ENCODE results near the gene EXD3. TPM values are rescaled to one million over a fixed set of nuclear protein-coding genes. Genes with fewer than 3 reads are reported as not detected.
A peak's percentile ranks its signal among the peaks of the same experiment; 100 is the strongest.
"Not testable (repeated sequence)": the region's sequence is repeated elsewhere in the genome, so short reads cannot be mapped to it uniquely, and the experiment has no call there.

Gene EXD3
- total RNA-seq, 1 donor from 2014 or later: 5.2 TPM

DNA sequence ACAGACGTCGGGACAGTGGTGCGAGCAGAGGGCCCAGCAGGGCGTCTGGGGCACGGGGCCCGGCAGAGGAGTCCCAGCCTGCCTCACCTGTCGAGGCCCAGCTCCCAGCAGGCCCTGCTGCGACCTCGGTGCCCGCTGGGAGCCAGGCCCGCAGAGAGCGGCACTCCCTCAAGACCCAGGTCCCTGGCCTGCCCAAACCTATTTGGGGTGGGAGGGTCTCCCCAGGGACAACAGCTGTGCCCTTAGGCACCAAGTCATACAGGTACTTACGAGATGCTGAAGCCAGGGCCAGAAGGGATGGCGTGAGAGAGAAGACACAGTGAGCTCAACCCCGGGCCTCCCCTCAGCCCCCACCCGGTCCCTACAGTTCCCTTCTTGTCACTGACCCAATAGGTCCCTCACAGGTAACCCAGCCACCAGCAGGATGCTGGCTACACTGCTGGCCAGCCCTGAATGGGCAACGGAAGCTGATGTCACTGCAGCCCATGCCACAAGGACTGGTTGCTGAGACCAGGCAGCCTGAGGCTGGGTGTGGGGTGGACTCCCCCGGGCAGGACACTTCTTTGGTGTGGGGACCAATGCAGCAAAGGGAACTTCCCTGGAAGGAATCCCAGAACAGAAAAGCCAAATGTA lies 32.5 kb upstream of the EXD3 start:
- intact Hi-C loops (cut with micrococcal nuclease): loop anchor here (5.0 to 10.0 kb wide), 2 partner anchors 97 to 661 kb away; partner anchors contain the start of genes CCDC183, MRPL41, PNPLA7 and TMEM141
- Mint-ChIP-seq H3K27me3 (no peaks in the 10 kb centered on the region), H3K4me3 (peak overlapping the region; percentile 39), H3K4me1 (peaks cover 25% of the 10 kb centered on the region), H3K36me3 (ENCODE audit: low read depth) (peaks cover 24% of the 10 kb centered on the region), H3K27ac (no peak overlapping the region), H3K9me3 (no peaks in the 10 kb centered on the region)
- no peak for DNase-seq

- Mint-ChIP-seq H3K36me3 (ENCODE audit: low read depth) (peaks cover 28% of the 10 kb centered on the region), H3K27me3 (no peaks in the 10 kb centered on the region), H3K4me1 (peaks cover 27% of the 10 kb centered on the region), H3K4me3 (peak overlapping the region; percentile 76), H3K27ac (no peak overlapping the region), H3K9me3 (no peaks in the 10 kb centered on the region)
- intact Hi-C loops (cut with micrococcal nuclease): loop anchor here (5.0 to 10.0 kb wide), 3 partner anchors 98 to 972 kb away; partner anchors contain the start of genes CCDC183, MRPL41, PNPLA7 and SEC16A
- no peak for DNase-seq
Observed at GRCh38 chr9:137454597-137455358, 31.8 kb upstream of the EXD3 start.

GRCh38 chr9:137454145-137454596 lies 31.2 kb upstream of the EXD3 start:
- Mint-ChIP-seq H3K9me3 (no peaks in the 10 kb centered on the region), H3K36me3 (ENCODE audit: low read depth) (peaks cover 33% of the 10 kb centered on the region), H3K4me1 (peaks cover 25% of the 10 kb centered on the region), H3K27ac (no peak overlapping the region), H3K27me3 (no peaks in the 10 kb centered on the region), H3K4me3 (peak overlapping the region; percentile 76)
- intact Hi-C loops (cut with micrococcal nuclease): loop anchor here (5.0 to 10.0 kb wide), 2 partner anchors 659 to 972 kb away; partner anchors contain the start of genes CCDC183, SEC16A and TMEM141
- DNase-seq: peak; percentile 89

GRCh38 chr9:137453643-137454081 lies 30.7 kb upstream of the EXD3 start:
- peak; percentile 90 for DNase-seq
- Mint-ChIP-seq H3K9me3 (no peaks in the 10 kb centered on the region), H3K4me3 (peak overlapping the region; percentile 61), H3K4me1 (peaks cover 25% of the 10 kb centered on the region), H3K27me3 (no peaks in the 10 kb centered on the region), H3K36me3 (ENCODE audit: low read depth) (peaks cover 34% of the 10 kb centered on the region), H3K27ac (no peak overlapping the region)
- intact Hi-C loops (cut with micrococcal nuclease): loop anchor here (5.0 to 10.0 kb wide), 2 partner anchors 659 to 971 kb away; partner anchors contain the start of genes CCDC183, SEC16A and TMEM141

- intact Hi-C loops (cut with micrococcal nuclease): loop anchor here (5.0 to 10.0 kb wide), 2 partner anchors 658 to 971 kb away; partner anchors contain the start of genes CCDC183, SEC16A and TMEM141
- peaks cover 34% of the 10 kb centered on the region for H3K36me3 Mint-ChIP-seq (ENCODE audit: low read depth)
- H3K4me3 Mint-ChIP-seq: no peak overlapping the region
- no peaks in the 10 kb centered on the region for H3K27me3 Mint-ChIP-seq
- peak; percentile 62 for DNase-seq
- no peak overlapping the region for H3K27ac Mint-ChIP-seq
- H3K9me3 Mint-ChIP-seq: no peaks in the 10 kb centered on the region
- peaks cover 25% of the 10 kb centered on the region for H3K4me1 Mint-ChIP-seq
Observed at GRCh38 chr9:137452761-137453642, 30.0 kb upstream of the EXD3 start.

DNA sequence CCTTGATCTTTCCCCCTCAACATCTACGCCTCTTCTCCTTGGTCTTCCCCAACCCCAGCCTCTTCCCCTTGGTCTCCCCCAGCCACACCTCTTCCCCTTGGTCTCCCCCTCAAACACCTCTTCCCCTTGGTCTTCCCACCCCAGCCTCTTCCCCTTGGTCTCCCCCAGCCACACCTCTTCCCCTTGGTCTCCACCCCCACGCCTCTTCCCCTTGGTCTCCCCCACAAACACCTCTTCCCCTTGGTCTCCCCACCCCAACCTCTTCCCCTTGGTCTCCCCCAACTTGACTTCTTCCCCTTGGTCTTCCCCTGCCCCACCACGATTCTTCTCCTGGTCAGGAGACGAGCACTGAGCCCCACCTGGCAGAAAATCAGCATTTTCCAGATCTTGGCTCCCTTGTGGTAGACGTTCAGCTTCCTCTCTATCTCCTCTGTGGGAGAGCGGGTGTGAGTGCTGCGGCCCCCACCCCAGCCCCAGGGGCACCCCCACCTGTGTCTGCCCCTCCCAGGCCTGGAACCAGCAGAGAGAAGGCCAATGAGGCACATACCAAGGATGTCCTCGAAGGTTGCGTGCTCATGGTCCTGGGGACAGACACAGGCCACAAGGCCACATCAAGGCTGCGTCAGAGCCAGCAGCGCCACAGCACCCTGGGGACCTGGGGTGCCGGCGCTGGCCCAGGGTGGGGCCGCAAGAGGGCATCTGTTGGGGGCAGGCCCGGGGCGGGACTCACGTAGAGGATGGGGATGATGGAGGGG lies 29.2 kb upstream of the EXD3 start:
- peaks cover 34% of the 10 kb centered on the region for H3K36me3 Mint-ChIP-seq (ENCODE audit: low read depth)
- H3K27me3 Mint-ChIP-seq: no peaks in the 10 kb centered on the region
- peaks cover 25% of the 10 kb centered on the region for H3K4me1 Mint-ChIP-seq
- H3K4me3 Mint-ChIP-seq: peak overlapping the region; percentile 52
- intact Hi-C loops (cut with micrococcal nuclease): loop anchor here (5.0 to 10.0 kb wide), 2 partner anchors 657 to 970 kb away; partner anchors contain the start of genes CCDC183, SEC16A and TMEM141
- DNase-seq: peak; percentile 58
- peak overlapping the region; percentile 19 for H3K27ac Mint-ChIP-seq
- no peaks in the 10 kb centered on the region for H3K9me3 Mint-ChIP-seq

DNA sequence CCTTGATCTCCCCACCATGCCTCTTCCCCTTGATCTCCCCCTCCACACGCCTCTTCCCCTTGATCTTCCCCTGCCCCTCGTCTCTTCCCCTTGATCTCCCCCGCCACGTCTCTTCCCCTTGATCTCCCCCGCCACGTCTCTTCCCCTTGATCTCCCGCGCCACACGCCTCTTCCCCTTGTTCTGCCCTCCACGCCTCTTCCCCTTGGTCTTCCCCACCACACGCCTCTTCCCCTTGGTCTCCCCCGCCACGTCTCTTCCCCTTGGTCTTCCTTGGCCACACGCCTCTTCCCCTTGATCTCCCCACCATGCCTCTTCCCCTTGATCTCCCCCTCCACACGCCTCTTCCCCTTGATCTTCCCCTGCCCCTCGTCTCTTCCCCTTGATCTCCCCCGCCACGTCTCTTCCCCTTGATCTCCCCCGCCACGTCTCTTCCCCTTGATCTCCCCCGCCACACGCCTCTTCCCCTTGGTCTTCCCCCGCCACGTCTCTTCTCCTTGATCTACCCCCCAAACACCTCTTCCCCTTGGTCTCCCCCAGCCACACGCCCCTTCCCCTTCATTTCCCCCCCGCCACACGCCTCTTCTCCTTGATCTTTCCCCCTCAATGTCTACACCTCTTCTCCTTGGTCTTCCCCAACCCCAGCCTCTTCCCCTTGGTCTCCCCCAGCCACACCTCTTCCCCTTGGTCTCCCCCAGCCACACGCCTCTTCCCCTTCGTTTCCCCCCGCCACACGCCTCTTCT lies 28.5 kb upstream of the EXD3 start:
- DNase-seq, H3K4me3 Mint-ChIP-seq, H3K9me3 Mint-ChIP-seq, H3K27ac Mint-ChIP-seq, H3K27me3 Mint-ChIP-seq: not testable (repeated sequence)
- peaks cover 21% of the 10 kb centered on the region for H3K4me1 Mint-ChIP-seq
- peaks cover 31% of the 10 kb centered on the region for H3K36me3 Mint-ChIP-seq (ENCODE audit: low read depth)
- intact Hi-C loops (cut with micrococcal nuclease): loop anchor here (5.0 to 10.0 kb wide), 2 partner anchors 657 to 969 kb away; partner anchors contain the start of genes CCDC183, SEC16A and TMEM141

DNA sequence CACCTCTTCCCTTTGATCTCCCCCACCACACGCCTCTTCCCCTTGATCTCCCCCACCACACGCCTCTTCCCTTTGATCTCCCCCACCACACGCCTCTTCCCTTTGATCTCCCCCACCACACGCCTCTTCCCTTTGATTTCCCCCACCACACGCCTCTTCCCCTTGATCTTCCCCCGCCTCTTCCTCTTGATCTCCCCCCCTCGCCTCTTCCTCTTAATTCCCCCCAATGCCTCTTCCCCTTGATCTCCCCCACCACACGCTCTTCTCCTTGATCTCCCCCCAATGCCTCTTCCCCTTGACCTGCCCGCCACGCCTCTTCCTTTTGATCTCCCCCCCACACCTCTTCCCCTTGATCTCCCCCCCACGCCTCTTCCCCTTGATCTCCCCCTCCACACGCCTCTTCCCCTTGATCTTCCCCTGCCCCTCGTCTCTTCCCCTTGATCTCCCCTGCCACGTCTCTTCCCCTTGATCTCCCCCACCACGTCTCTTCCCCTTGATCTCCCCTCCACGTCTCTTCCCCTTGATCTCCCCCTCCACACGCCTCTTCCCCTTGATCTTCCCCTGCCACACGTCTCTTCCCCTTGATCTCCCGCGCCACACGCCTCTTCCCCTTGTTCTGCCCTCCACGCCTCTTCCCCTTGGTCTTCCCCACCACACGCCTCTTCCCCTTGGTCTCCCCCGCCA lies 27.7 kb upstream of the EXD3 start:
- H3K27ac Mint-ChIP-seq, H3K9me3 Mint-ChIP-seq, H3K4me3 Mint-ChIP-seq, H3K27me3 Mint-ChIP-seq: not testable (repeated sequence)
- H3K4me1 Mint-ChIP-seq: peaks cover 19% of the 10 kb centered on the region
- peaks cover 28% of the 10 kb centered on the region for H3K36me3 Mint-ChIP-seq (ENCODE audit: low read depth)
- DNase-seq: peak; percentile 71
- intact Hi-C loops (cut with micrococcal nuclease): loop anchor here (5.0 to 10.0 kb wide), 2 partner anchors 656 to 968 kb away; partner anchors contain the start of genes CCDC183, SEC16A and TMEM141

DNA sequence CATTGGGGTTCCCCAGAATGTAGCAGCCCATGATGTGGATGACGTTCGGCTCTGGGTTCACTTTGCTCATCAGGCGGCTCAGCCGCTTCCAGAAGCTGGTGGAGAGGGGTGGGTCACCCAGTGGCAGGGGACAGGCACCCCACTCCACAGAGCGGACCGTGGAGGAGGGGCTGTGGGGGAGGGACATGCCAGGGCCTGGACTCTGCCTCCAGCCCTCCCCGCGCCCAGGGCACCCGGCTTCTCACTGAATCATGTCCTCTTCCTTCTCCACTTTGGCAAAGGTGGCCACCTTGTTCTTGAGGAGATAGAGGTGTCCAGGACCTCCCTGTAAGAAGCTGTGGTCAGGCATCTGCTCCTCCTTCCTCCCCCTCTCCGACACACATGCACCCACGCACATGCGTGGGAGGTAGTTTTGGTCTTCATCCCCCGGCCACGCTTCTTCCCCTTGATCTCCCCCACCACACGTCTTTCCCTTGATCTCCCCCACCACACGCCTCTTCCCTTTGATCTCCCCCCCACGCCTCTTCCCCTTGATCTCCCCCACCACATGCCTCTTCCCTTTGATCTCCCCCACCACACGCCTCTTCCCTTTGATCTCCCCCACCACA lies 27.1 kb upstream of the EXD3 start:
- H3K27ac Mint-ChIP-seq: peak overlapping the region; percentile 48
- no peaks in the 10 kb centered on the region for H3K9me3 Mint-ChIP-seq
- no peak overlapping the region for H3K4me3 Mint-ChIP-seq
- DNase-seq: peak; percentile 79
- intact Hi-C loops (cut with micrococcal nuclease): loop anchor here (5.0 to 10.0 kb wide), 2 partner anchors 655 to 968 kb away; partner anchors contain the start of genes CCDC183, SEC16A and TMEM141
- H3K27me3 Mint-ChIP-seq: no peaks in the 10 kb centered on the region
- H3K4me1 Mint-ChIP-seq: peaks cover 22% of the 10 kb centered on the region
- peaks cover 27% of the 10 kb centered on the region for H3K36me3 Mint-ChIP-seq (ENCODE audit: low read depth)

- intact Hi-C loops (cut with micrococcal nuclease): no loop called here
- no peak overlapping the region for H3K27ac Mint-ChIP-seq
Observed at GRCh38 chr9:137449081-137449844, 26.3 kb upstream of the EXD3 start.

GRCh38 chr9:137448602-137448962 lies 25.6 kb upstream of the EXD3 start:
- DNase-seq: no peak

More at GRCh38 chr9:137449081-137449844, 26.3 kb upstream of the EXD3 start:
- Mint-ChIP-seq H3K4me1 (peaks cover 18% of the 10 kb centered on the region), H3K4me3 (no peak overlapping the region), H3K36me3 (ENCODE audit: low read depth) (peaks cover 24% of the 10 kb centered on the region), H3K27me3 (no peaks in the 10 kb centered on the region), H3K9me3 (no peaks in the 10 kb centered on the region)
- DNase-seq: no peak

More at GRCh38 chr9:137448602-137448962, 25.6 kb upstream of the EXD3 start:
- Mint-ChIP-seq H3K9me3 (no peaks in the 10 kb centered on the region), H3K36me3 (ENCODE audit: low read depth) (peaks cover 21% of the 10 kb centered on the region), H3K4me1 (peaks cover 16% of the 10 kb centered on the region), H3K27ac (no peak overlapping the region), H3K4me3 (no peak overlapping the region), H3K27me3 (peaks cover 3% of the 10 kb centered on the region)
- intact Hi-C loops (cut with micrococcal nuclease): no loop called here
